Inflammatory macrophage treated with lipopolysaccharide for 4 hours (primary cell): ENCODE measurements around the gene HSF5.

Source experiments
- DNase-seq: peaks from one replicate; pipeline ENCODE4 v3.0.0-alpha.2; 2020

Gene HSF5

DNA sequence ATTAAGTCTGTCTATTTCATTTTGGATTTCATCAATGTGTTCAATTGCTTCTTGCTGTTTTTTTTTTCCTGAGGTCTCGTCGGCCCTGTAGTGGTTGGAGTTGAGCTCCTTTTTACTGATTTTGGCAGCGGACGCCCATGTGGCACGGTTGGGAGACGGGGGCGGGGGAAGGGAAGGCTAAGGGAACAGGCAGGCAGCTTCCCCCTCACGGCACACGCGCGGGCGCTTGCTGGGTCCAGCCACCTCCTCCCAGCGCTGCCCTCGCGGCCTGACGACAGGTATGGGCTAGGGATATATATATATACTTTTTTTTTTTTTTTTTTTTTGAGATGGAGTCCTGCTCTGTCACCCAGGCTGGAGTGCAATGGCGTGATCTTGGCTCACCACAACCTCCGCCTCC is 11.4 kb downstream of the HSF5 start:
- DNase-seq: no peak

DNA sequence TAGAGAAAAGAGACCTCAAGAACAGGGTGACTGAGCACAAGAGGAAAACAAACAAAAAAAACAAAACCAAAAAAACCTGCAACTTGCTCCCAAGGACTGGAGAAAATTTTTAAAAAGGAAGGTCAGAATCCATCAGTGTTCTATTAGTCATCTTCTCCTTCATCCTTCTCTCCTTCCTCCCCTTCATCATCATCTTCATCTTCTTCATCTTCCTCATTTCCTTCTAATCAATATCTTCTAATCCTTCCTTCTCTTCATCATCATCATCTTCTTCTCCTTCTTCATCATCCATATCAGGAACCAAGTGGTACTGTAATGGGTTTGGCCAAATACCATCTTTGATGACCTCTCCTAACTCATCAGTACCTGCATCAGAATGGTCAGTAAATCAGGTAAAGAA is 12.2 kb downstream of the HSF5 start:
- DNase-seq: no peak

DNA sequence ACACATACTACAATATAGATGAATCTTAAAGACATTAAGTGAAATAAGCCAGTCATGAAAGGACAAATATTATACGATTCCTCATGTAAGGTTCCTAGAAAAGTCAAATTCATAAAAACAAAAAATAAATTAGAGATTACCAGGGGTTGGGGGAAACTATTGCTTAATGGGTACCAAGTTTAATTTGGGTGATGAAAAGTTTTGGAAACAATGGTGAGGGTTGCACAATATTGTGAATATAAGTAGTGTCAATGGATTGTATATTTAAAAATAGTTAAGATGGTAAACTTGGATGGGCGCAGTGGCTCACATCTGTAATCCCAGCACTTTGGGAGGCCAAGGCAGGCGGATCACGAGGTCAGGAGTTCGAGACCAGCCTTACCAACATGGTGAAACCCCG is 17.9 kb downstream of the HSF5 start:
- no peak for DNase-seq

- no peak for DNase-seq
Observed at GRCh38 chr17:58468944-58469343, 19.3 kb downstream of the HSF5 start.

DNA sequence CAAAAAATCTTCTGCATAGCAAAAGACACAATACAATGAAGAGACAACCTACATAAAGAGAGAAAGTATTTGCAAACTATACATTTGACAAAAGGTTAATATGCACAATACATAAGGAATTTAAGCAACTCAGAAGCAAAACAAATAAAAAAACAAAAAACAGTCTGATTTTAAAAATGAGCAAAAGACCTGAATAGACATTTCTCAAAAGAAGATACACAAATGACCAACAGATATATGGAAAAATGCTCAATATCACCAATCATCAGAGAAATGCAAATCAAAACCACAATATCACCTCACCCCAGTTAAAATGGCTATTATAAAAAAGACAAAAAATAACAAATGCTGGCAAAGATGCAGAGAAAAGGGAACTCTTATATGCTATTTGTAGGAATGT is 32.7 kb downstream of the HSF5 start:
- DNase-seq: no peak

DNA sequence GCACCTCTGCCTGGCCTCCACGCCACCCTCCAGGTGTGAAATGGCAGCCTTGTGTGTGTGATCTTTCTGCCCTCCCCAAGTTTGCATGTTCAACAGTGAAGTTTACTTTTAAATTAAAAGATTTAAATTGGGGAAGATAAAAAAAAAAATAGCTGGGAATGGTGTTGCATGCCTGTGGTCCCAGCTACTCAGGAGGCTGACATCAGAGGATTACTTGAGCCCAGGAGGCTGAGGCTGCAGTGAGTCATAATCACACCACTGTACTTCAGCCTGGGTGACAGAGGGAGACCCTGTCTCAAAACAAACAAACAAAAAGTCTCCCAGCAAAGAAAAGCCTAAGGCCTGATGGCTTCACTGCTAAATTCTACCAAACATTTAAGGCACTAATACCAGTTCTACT is 35.5 kb downstream of the HSF5 start:
- no peak for DNase-seq

- DNase-seq: peak; percentile 85
Observed at GRCh38 chr17:58447039-58447975, 40.9 kb downstream of the HSF5 start.

DNA sequence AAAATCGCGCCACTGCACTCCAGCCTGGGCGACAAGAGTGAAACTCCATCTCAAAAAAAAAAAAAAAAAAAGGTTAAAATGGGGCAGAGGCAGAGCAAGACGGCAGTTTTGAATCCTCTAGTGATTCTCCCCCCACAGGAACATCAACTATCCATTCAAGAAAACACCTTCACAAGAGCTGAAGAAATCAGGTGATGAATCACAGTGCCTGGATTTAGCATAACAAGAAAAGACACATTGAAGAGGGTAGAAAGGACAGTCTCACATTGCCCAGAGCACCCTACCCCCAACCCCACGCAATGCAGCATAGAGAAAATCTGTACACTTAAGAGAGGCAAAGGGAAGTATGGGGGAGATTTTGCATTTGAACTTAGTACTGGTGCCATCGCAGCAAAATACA is 42.1 kb downstream of the HSF5 start:
- DNase-seq: no peak

- DNase-seq: no peak
Observed at GRCh38 chr17:58436805-58437239, 51.4 kb downstream of the HSF5 start.

DNA sequence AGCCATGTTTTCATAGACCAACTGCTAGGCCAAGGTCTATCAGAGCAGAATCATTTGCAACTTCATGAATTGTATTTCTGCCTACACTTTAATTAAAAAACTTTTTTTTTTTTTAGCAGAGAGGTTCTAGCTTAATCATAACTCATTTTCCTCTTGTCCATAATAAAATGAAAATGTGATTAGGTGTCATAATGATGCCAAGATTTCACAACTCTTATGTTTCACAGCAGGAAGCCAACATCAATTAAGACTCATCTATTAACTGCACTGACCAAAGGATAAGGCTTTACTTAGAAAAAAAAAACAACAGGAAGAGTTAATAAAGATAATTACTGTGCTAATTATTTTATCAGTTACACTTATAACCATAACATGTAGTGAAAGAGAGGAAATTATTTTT is 52.0 kb downstream of the HSF5 start:
- no peak for DNase-seq

- no peak for DNase-seq
Observed at GRCh38 chr17:58432806-58433573, 55.2 kb downstream of the HSF5 start.

DNA sequence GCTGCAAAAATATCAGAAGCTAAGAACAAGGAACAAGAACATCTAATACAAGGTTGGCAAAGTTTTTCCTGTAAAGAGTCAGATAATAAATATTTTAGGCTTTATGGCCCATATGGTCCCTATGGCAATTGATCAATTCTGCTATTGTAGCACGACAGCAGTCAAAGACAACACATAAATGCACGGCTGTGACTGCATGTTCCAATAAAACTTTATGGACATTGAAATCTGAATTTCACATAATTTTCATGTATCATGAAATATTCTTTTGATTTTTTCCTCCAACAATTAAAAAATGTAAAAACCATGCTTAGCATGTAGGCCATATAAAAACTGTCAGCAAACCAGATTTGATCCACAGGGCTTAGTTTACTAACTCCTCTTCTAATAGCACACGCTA is 60.4 kb downstream of the HSF5 start:
- DNase-seq: no peak

GRCh38 chr17:58421711-58422110 is 66.5 kb downstream of the HSF5 start:
- DNase-seq: no peak

- DNase-seq: peak; percentile 89
Observed at GRCh38 chr17:58420827-58421226, 67.4 kb downstream of the HSF5 start.

DNA sequence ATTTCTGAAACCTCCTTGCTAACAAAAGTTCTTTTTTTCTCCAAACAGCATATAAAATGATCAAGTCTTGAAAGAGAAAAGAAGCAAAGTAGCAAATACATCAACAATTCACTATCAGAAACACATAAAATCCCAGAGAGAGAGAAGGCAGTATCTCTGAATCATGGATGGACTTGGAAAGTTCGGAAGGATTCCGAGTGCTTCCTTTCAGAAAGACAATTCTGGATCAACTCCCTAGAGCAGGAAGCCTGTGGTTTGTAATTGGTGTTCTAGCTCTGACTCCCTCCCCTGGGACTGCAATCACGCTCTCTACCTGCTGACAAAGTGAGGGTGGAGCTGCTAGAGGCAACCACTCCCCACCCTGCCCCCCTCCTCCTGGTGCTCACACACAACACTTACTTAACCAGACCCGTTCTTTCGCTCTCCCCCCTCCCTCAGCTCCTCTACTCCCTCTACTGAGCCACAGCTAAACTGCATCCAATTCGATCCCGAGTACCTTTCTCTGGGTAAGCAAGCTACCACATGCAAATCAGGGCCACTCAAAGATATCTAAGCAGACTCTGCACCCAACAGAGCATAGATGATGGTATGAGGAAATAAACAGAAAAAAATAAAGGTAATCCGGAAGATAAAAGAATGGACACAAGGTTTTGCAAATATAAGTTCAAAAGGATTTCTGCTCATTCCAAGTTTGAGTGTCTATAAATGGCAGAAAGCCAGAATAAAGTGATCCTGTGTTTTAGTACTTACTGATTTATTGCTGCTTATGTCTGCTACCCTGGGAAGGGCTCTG is 70.7 kb downstream of the HSF5 start, which contains the start of gene RNF43:
Gene RNF43 (minus strand): TSS at position 235 of the 793 bp plus-strand sequence. CDS start 1,957 bp downstream, outside the sequence.
- peak; percentile 80 for DNase-seq

GRCh38 chr17:58416937-58417299 is 71.3 kb downstream of the HSF5 start:
- no peak for DNase-seq

GRCh38 chr17:58416396-58416795 is 71.8 kb downstream of the HSF5 start:
- no peak for DNase-seq

GRCh38 chr17:58415371-58416055 is 72.7 kb downstream of the HSF5 start:
- peak; percentile 23 for DNase-seq

DNA sequence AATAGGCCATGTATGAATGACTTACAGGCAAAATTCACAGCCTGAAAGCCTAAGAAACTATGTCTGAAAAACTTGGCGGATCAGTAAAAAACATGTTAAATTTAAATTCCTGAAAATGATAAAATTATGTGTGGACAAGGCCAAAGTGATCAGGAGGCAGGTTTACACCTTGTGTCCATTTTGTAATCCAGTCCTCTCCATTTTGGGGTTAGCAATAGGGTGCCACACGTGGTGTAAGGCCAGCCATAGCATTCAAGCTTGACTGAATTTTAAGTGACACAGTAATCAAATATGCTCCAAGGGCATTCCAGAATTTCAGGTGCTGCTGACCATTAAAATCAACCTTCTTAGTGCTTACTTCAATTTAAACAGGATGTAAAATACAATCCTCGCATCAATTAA is 73.6 kb downstream of the HSF5 start:
- DNase-seq: no peak

- DNase-seq: no peak
Observed at GRCh38 chr17:58413684-58414083, 74.5 kb downstream of the HSF5 start.

DNA sequence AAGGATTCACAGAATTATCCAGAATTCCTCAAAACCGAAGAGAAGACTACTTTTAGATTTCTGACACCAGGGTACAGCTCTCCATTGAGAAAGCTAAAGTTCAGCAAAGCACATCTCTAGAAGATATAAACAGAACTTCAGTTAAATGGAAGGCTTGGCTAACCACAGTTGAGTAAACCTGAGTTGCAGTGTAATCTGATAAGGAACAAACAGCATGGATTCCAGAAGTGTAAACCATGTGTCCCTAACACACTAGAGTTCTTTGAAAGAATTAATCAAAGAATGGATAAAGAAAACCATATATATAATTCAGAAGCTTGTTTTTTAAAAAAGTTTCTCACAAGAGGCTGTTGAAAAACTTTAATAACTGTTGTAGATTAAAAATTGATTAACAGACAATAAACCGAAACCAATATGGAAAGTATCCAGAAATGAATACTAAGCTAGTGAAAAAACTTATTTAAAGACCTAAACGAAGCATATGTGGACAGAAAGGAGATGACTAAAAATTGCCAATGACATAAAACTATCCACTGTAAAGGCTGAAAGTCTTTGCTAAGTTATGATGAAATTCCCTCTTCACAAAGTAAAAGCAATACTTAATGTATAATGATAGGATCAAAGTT is 75.1 kb downstream of the HSF5 start:
- DNase-seq: no peak
